NCI-H526 treated with DMSO at 0.1 percent for 48 hours (cell line): ENCODE data around the gene ZNF605.
A peak's percentile ranks its signal among the peaks of the same experiment; 100 is the strongest.
"Not testable (repeated sequence)": the region's sequence is repeated elsewhere in the genome, so short reads cannot be mapped to it uniquely, and the experiment has no call there.

ENCODE experiments used
- DNase-seq: peaks from one replicate; lab custom pipeline; 2025; lab: John Stamatoyannopoulos, UW

The ZNF605 gene

DNA sequence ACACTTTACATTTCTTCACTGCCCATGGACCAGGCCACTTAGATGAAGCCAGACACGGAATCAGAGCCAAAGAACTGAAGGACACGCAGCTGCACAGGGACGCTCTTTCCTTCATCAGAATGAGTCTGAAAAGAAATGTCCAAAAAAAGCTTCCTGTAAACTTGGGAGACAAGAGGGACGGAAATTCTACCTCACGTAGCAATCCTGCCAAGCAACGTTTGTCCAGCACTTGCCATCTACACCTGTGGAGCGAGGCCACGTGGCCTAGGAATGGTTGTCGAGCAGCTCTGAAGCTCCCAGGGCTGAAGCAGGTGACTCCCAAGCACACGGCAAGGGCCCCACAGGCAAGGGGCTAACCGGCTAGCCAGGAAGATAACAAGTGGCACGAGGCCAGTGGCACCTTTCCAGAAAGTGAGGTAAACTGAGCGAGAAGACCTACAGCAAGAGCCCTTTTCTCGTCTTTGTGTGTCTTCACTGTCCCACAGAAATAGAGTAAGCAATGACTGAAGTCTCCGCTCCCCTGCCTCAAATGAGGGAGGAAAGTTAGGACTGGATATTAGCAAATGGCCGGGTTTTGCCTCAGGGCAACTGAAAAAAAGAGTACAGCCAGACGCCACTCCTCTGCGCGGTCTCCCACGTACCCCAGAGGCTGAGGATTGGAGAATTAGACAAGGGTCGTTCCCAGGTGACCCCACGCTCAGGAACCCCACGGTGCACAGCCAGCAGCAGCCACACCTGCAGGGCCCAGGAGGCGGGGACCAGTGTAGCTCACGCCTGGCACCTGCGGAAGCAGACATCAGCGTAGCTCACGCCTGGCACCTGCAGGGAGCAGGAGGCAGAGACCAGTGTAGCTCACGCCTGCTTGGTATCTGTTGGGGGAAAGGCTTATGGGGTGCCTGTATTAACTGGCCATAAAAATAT lies 7.7 kb downstream of the ZNF605 start:
- no peak for DNase-seq

DNA sequence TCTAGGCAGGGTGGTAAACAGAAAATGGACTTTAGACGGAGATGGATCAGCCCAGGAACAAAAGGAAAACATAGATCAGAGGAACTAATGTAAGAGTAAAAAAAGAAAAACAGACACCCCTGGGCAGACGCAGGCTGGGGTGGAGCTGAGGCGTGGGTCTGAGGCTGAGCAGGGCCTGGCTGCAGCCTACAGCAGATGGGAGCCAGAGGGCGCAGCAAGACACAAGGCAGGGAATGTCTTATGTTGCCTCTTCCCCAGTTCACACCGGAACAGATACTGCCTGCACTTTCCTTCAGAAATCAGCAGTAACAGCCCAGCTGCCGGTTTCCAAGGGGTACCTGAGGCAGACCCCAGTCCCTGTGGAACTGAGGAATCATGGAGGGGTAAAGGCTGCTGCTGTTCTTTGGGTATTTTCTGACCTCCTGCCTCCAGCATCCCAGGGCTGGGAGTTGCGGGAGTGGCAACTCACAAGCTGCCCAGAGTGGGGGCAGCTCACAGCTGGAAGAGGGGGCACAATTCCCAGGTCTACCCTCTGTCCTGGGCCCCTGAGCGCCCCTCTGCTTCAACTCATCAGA lies 9.8 kb downstream of the ZNF605 start:
- no peak for DNase-seq

DNA sequence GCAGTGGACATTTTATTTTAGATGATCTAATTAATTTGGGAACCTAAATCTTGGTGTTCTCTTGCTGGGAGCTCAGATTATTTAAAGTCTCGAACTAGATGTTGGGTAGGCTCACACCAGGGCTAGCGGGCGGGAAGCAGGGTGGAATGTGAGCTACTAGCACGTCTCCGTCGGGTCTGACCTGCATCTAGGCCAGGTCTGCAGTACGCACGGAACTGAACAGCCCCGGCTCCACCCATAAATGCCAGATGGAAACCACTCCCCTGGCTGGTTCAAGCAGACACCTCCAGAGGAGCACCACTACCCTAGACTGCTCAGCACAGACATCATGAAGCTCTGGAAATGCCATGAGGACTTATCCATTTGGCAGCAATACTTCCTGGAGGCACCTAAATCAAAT lies 10.3 kb downstream of the ZNF605 start:
- DNase-seq, result no peak

DNA sequence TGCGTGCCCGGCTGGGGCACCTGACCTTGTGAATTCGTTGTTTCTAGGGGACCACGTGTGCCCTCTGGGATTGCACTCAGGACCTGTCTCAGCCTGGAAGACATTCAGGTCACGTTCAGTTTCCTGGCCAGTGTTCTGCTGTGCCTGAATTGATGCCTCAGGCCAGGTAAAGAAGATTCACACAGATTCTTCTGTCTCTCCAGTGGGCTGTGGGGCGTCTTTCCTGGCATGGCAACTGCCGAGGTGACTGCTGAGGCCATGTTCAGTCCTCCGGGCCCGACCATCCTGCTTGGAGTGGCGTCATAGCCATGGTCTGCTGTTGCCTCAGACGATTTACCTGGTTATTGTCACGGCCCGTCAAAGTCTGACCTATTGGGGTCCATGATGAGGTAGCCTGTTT lies 13.5 kb downstream of the ZNF605 start:
- no peak for DNase-seq

DNA sequence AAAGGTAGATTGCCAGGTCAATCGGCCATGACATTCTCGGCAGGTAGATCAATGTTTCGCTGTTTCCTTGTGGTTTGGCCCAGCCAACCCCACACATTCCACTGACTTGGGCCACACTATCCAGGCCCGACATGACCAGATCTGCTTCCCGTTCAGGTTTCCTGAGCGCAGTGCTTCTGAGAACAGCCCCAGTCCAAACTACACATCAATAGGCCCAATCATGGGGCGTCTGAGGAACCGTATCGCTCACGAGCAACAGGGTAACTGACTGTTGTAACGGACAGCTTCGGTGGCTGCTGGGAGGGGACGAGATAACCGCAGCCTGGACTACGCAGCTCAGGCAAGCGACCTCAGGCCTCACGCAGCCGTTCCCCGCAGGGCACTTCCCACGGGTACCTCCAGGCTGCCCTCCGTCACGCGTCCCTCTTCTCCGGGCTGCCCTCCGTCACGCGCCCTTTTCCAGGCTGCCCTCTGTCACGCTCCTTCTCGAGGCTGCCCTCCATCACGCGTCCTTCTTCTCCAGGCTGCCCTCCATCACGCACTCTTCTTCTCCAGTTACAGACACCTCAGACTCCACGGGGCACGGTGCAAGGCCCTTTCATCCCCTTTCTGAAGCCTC lies 14.7 kb downstream of the ZNF605 start:
- no peak for DNase-seq

DNA sequence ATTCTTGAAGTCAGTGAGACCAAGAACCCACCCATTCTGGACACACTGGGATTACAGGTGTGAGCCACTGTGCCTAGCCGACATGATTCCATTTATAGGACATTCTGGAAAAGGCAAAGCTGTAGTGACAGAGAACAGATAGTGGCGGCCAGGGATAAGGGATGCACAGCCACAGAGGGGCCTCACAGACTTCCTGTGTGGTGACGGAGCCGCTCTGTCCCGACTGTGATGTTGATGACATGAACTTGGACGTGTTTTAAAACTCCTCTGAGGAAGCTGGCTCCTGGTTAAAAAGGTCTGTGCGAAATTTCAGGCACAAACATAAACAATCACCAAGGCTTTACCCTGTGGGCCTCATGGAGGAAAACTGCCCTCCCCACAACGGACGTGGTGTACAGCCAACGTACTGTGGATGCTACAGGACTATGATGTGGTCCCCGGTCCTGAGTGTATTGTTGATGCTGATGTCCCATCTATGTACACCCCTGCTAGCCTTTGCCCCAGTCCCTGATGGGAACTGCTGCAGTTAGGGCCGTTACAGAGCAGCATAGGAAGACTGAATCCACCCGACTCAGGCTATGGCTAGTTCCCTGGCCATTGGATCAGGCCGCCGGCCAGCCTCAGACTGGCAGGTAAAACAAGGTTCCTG lies 15.9 kb downstream of the ZNF605 start:
- DNase-seq, result no peak

DNA sequence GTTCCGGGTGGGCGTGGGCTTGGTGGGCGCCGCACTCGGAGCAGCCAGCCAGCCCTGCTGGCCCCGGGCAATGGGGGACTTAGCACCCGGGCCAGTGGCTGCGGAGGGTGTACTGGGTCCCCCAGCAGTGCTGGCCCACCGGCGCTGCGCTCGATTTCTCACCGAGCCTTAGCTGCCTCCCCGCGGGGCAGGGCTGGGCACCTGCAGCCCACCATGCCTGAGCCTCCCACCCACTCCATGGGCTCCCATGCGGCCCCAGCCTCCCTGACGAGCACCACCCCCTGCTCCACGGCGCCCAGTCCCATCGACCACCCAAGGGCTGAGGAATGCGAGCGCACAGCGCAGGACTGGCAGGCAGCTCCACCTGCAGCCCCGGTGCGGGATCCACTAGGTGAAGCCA lies 17.3 kb downstream of the ZNF605 start:
- DNase-seq, result not testable (repeated sequence)

DNA sequence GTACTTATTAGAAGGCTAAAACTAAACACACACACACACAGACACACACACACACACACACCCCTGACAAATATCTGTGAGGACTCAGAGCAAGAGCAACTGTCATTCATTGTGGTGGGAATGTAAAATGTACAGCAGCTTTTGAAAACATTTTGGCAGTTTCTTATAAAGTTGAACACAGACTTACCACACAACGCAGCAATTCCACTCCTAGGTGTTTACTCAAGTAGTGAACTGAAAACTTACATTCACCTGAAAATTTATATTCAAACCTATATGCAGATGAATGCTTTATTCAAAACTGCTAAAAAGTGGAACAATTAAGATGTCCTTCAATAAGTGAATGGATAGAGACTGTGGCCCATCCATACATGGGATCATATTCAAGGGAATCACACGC lies 18.6 kb downstream of the ZNF605 start:
- no peak for DNase-seq

DNA sequence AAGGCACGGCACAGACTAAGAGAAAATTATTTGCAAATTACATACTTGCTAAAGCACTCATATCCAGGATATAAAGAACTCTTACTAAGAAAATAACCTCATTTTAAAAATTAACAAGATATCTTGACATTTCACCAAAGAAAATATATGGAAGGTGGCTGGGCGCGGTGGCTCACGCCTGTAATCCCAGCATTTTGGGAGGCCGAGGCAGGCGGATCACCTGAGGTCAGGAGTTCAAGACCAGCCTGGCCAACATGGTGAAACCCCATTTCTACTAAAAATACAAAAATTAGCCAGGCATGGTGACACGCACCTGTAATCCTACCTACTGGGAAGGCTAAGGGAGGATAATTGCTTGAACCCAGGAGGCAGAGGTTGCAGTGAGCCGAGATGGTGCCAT lies 19.2 kb downstream of the ZNF605 start:
- DNase-seq, result not testable (repeated sequence)

DNA sequence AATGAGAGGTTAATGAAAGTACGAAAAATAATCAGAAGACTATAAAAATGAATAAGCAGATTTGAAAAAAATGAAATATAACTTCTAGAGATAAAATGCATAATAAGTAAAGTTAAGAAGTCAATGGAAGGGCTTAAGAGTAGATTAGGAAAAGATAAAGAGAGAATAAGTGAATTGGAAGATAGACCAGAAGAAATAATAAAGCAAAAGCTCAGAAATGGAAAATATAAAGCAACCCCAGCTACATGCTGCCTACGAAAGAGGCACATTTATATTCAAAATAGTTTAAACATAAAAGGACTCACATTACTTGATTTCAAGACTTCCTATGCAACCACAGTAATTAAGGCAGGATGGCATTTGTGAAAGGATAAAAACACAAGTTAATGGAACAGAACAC lies 19.9 kb downstream of the ZNF605 start:
- DNase-seq, result no peak

DNA sequence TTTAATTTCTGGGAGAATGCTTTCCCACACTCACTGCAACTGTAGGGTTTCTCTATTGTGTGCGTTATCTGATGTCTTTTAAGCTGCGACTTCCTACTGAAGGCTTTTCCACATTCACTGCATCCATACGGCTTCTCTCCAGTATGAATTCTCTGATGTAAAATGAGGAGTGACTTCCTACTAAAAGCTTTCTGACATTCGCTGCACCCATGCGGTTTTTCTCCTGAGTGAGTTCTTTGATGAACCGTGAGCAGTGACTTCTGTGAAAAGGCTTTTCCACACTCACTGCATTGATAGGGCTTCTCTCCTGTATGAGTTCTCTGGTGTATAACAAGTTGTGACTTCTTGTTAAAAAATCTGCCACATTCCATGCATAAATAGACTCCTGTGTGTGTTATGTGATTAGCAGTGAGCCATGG lies 29.7 kb downstream of the ZNF605 start:
- no peak for DNase-seq

DNA sequence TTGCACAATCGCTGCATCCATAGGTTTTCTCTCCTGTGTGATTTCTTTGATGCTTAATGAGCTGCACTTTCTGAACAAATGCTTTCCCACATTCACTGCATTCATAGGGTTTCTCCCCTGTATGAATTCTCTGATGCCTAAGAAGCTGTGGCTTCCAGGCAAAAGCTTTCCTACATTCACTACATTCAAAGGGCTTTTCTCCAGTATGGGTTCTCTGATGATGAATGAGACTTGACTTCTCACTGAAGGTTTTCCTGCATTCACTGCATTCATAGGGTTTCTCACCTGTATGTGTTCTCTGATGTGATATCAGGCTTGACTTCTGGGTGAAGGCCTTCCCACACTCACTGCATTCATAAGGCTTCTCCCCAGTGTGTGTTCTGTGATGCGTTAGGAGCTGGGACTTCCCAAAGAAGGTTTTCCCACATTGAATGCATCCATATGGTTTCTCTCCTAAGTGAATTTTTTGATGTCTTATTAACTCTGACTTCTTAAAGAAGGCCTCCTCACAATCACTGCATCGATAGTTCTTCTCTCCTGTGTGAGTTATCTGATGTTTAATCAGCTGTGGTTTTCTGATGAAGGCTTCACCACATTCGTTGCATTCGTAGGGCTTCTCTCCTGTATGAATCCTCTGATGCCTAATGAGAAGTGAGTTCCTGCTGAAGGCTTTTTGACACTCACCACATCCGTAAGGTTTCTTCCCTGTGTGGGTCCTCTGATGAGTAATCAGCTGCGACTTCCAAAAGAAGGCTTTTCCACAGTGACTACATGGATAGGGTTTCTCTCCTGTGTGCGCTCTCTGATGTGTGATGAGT lies 30.3 kb downstream of the ZNF605 start:
- no peak for DNase-seq

DNA sequence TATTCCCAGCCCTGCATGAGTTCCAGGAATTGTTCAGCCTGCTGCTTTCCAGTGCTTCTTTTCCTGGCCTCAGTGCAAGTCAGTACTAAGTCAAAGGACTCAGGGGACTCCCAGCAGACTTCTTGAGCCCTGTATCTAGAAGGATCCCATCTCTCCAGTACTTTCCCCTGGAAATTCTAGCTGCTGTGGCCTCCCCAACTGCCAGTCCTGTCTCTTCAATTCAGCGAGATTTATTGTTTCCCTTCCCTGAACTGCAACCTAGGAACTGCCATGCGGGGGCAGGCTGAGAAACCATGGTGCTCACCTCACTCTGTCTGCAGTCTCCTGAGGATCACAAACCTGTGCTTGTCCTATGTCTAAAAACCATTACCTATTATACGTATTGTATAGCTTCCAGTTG lies 31.8 kb downstream of the ZNF605 start:
- no peak for DNase-seq

DNA sequence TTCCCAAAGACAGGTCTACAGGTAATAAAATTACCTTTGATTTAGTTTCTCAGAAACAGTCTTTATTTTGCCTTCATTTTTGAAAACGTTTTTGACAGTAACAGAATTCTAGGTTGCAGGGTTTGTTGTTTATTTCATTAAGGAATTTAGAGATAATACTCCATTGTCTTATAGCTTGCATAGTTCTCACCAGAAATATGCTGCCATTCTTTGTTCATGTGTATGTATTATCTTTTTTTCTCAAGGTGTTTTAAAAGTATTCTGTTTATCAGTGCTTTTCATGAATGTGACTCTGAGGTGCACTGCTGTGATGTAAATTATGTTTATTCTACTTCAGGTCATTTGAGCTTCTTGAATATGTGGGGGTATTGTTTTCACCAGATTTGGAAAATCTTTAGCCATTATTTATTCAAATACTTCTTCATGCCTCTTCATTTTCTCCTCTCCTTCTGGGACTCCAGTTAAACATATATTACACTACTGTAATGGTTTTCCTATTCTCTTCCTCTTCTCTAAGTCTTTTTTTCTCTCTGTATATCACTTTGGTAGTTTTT lies 32.7 kb downstream of the ZNF605 start:
- DNase-seq, result no peak

DNA sequence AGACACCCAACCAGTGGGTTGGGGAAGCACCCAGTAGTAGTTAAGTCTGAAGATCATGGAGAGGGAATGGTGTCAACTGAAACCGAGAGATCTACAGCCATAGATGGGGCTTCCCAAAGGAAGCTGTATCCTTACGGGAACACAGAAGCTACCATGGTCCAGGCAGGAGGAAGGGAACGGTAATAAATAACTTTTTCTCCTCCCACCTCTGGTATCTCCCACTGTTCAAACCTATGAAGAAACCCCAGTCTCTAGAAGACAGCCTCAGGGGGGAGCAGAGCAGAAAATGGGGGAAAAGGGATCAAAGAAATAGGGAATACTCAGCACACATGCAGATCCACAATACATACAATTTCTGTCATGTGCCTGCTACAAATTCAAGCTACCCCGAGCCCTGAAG lies 33.4 kb downstream of the ZNF605 start:
- DNase-seq, result no peak

DNA sequence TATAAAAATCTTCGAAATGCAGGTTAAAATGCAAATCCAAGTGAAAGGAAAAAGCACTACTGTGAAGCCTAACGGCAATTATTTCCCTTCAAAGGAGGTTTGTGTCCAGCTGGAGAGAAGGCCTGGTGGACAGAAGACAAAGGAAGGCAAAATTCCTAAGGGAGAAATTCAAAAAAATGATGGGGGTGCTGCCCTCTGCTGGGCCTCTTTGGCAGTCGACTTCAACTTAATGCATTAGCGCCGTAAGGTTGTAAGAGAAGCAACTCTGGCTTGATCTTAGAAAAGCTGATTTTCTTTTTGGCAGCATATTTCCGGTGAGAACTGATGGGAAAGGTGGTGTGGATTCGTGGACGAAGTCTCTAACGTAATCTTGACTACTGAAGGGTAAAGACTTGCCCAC lies 34.4 kb downstream of the ZNF605 start:
- no peak for DNase-seq

DNA sequence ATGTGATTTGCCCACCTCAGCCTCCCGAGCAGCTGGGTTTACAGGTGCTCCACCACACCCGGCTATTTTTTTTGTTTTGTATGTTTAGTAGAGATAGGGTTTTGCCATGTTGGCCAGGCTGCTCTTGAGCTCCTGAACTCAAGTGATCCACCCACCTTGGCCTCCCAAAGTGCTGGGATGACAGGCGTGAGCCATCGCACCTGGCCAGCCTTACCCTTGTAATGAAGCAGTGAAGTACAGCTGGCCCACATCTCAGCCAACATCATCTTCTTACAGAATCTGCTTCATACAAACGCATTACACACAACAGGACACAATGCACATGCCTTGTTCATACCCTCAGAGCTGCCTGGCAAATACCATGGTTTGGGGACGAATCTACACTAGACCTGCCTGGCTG lies 37.4 kb downstream of the ZNF605 start:
- no peak for DNase-seq

DNA sequence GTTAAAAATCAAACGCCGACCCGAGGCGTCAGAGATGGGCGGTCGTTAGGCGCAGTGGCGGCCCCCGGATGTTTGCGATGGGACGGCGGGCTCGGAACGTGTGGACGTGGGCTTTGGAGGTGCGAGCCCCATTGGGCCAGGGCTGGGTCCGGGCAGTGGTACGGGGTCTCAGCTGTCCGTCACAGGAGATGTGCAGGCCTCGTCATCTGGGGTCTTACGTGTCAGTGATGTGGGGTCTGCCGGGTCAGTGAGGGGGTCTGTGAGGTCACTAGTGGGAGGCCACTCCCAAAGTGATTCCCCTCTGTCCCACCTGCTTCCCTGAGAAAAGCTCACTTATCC lies 47.1 kb downstream of the ZNF605 start:
- no peak for DNase-seq

DNA sequence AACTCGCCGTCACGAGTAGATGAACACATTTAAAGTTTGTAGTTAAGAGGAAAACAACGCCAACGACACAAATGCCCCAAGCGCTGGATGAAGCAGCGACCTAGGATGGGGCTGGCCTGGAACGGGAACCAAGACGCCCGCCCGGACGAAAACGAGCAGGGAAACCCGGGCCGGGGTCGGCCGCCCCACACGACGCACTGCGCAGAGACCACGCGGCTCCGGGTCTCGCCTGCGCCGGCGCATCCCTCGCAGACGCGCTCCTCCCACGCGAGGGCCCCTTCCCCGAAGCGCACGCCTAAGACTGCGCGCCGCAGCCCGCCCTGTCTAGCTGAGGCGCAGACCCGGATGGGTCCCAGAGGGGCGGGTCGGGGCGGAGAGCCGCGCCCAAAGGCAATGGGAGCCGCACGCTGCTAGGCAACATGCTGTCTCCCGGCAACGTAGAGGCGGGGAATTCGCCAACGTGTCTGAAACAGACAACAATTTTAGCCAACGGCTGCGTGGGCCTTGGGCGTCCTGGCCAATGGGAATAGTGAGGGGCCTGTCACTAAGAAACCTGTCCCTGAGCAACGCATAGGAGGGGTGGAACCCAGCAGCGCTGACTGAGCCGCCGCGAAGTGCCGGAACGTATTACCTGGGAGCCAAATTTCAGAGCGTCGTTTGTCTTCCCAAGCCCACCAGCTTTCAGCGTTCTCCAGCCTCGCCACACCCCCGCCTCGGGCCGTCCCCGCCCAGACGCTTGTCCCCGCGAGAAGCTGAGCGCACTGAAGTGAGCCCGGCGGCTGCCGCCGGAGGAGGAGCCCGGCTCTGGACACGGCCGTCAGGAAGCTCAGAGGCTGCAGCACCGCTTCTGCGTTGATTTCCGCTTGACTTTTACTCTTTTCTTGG lies 47.7 kb downstream of the ZNF605 start:
- peak; percentile 96 for DNase-seq

DNA sequence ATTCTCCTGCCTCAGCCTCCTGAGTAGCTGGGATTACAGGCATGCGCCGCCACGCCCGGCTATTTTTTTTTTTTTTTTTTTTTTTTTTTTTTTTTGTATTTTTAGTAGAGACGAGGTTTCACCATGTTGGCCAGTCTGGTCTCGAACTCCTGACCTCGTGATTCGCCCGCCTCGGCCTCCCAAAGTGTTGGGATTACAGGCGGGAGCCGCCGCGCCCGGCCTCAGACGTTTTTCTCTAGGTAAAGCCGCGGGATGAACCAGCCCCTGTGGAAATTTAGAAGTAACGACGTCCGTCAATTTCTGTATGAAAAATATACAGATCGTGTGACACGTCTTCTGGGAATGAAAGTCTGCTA lies 48.3 kb downstream of the ZNF605 start:
- not testable (repeated sequence) for DNase-seq

DNA sequence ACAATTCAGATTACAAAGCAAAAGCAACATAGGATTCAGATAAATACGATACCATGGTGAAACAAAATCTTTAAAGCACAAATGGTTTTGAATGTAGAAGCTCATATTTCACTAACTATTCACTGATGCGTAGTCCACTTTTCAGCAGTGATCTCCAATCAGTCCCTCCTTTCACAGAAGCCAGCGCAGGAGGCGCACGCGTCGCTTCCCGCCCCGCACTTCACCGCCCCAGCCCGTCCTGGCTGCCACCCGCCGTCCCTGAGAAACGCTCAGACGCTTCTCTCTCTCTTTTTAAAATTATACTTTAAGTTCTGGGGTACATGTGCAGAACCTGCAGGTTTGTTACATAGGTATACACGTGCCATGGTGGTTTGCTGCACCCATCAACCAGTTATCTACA lies 48.9 kb downstream of the ZNF605 start:
- DNase-seq, result no peak
